Measurements from ENCODE around the gene VAV1. TPM values are rescaled to one million over a fixed set of nuclear protein-coding genes. Genes with fewer than 3 reads are reported as not detected.
A peak's percentile ranks its signal among the peaks of the same experiment; 100 is the strongest.

Gene VAV1
- total and polyA plus RNA-seq, 2 of the 13 experiments (the other 11 are each of a cell fraction or from before 2014, with no cell fraction given), result not detected

GRCh38 chr19:6730153-6730804, 42.2 kb upstream of the VAV1 start (continued):
- TF ChIP-seq, protein P1, sequence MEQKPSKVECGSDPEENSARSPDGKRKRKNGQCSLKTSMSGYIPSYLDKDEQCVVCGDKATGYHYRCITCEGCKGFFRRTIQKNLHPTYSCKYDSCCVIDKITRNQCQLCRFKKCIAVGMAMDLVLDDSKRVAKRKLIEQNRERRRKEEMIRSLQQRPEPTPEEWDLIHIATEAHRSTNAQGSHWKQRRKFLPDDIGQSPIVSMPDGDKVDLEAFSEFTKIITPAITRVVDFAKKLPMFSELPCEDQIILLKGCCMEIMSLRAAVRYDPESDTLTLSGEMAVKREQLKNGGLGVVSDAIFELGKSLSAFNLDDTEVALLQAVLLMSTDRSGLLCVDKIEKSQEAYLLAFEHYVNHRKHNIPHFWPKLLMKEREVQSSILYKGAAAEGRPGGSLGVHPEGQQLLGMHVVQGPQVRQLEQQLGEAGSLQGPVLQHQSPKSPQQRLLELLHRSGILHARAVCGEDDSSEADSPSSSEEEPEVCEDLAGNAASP (CRISPR knock-in tag; IDR thresholded peaks at IDR 0.05; ENCODE audit: borderline replicate concordance), result peak; percentile 89
- TF ChIP-seq, protein P2, sequence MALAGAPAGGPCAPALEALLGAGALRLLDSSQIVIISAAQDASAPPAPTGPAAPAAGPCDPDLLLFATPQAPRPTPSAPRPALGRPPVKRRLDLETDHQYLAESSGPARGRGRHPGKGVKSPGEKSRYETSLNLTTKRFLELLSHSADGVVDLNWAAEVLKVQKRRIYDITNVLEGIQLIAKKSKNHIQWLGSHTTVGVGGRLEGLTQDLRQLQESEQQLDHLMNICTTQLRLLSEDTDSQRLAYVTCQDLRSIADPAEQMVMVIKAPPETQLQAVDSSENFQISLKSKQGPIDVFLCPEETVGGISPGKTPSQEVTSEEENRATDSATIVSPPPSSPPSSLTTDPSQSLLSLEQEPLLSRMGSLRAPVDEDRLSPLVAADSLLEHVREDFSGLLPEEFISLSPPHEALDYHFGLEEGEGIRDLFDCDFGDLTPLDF (CRISPR knock-in tag; IDR thresholded peaks at IDR 0.05), result peak; percentile 58; the same call in 1 of the 2 replicates
- no peak for TF ChIP-seq SOX13 (IDR thresholded peaks at IDR 0.05)
- peak in 1 of 2 experiments; percentile 70; a peak in 2 of 4 replicates for TF ChIP-seq SOX13 (CRISPR knock-in tag; conservative IDR thresholded peaks at IDR 0.05 in 1 of 2, IDR thresholded peaks at IDR 0.05 in 1 of 2)
- no peak for TF ChIP-seq ZNF766 (CRISPR knock-in tag; IDR thresholded peaks at IDR 0.05; ENCODE audit: borderline replicate concordance)
- no peak for TF ChIP-seq ZNF230 (CRISPR knock-in tag; IDR thresholded peaks at IDR 0.05)
- no peak for TF ChIP-seq ZNF138 (CRISPR knock-in tag; IDR thresholded peaks at IDR 0.05; ENCODE audit: low read depth)
- TF ChIP-seq TFDP1 (CRISPR knock-in tag; IDR thresholded peaks at IDR 0.05; ENCODE audit: borderline replicate concordance), result peak; percentile 82
- TF ChIP-seq ZMAT5 (CRISPR knock-in tag; IDR thresholded peaks at IDR 0.05; ENCODE audit: borderline replicate concordance, low read depth), result no peak
- peak; percentile 71 for TF ChIP-seq POLR2G (IDR thresholded peaks at IDR 0.05; ENCODE audit: low read depth, low read length)
- TF ChIP-seq ZNF264 (CRISPR knock-in tag; IDR thresholded peaks at IDR 0.05), result 0 out of 2 replicates have a peak, but pooled peaks have one; percentile 23
- no peak for TF ChIP-seq ZFP41 (CRISPR knock-in tag; IDR thresholded peaks at IDR 0.05; ENCODE audit: borderline replicate concordance)
- TF ChIP-seq, protein P3, sequence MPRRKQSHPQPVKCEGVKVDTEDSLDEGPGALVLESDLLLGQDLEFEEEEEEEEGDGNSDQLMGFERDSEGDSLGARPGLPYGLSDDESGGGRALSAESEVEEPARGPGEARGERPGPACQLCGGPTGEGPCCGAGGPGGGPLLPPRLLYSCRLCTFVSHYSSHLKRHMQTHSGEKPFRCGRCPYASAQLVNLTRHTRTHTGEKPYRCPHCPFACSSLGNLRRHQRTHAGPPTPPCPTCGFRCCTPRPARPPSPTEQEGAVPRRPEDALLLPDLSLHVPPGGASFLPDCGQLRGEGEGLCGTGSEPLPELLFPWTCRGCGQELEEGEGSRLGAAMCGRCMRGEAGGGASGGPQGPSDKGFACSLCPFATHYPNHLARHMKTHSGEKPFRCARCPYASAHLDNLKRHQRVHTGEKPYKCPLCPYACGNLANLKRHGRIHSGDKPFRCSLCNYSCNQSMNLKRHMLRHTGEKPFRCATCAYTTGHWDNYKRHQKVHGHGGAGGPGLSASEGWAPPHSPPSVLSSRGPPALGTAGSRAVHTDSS (CRISPR knock-in tag; conservative IDR thresholded peaks at IDR 0.05), result no peak
- TF ChIP-seq NFIB (CRISPR knock-in tag; IDR thresholded peaks at IDR 0.05; ENCODE audit: borderline replicate concordance), result no peak
- TF ChIP-seq ZNF432 (CRISPR knock-in tag; IDR thresholded peaks at IDR 0.05; ENCODE audit: borderline replicate concordance), result no peak
- TF ChIP-seq KMT2A (CRISPR knock-in tag; IDR thresholded peaks at IDR 0.05), result no peak
- TF ChIP-seq PHF5A (CRISPR knock-in tag; IDR thresholded peaks at IDR 0.05; ENCODE audit: low read depth, unreplicated experiment), result no peak
- TF ChIP-seq, protein P4, sequence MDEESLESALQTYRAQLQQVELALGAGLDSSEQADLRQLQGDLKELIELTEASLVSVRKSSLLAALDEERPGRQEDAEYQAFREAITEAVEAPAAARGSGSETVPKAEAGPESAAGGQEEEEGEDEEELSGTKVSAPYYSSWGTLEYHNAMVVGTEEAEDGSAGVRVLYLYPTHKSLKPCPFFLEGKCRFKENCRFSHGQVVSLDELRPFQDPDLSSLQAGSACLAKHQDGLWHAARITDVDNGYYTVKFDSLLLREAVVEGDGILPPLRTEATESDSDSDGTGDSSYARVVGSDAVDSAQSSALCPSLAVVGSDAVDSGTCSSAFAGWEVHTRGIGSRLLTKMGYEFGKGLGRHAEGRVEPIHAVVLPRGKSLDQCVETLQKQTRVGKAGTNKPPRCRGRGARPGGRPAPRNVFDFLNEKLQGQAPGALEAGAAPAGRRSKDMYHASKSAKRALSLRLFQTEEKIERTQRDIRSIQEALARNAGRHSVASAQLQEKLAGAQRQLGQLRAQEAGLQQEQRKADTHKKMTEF (CRISPR knock-in tag; IDR thresholded peaks at IDR 0.05), result peak; percentile 86; the same call in 1 of the 2 replicates
- TF ChIP-seq MTERF4 (CRISPR knock-in tag; IDR thresholded peaks at IDR 0.05), result no peak
- no peak for TF ChIP-seq TOE1 (CRISPR knock-in tag; IDR thresholded peaks at IDR 0.05)
- no peak for TF ChIP-seq ZNF333 (CRISPR knock-in tag; IDR thresholded peaks at IDR 0.05; ENCODE audit: borderline replicate concordance)
